GM10248 (cell line): ENCODE results near the gene NLGN1.

Experiments
- CTCF ChIA-PET: fragments of 300-600 bp; sonication (Branson Sonifier 250); formaldehyde crosslinking; extraction: SDS; loops from one replicate; lab custom pipeline; 2021; ENCODE audit warnings: antibody characterized with exemption; lab: Yijun Ruan, JAX
- POLR2A ChIA-PET: fragments of 350-650 bp; sonication (Branson Sonifier 250); formaldehyde crosslinking; extraction: SDS; loops from one replicate; lab custom pipeline; 2020; ENCODE audit warnings: antibody characterized with exemption; lab: Yijun Ruan, JAX
- DNase-seq: peaks from one replicate; pipeline ENCODE4 v3.0.0; 2012; ENCODE audit errors: extremely low spot score
- CTCF ChIP-seq: IDR thresholded peaks from 2 replicates; pipeline ENCODE4 v1.5.1; 2012; ENCODE audit warnings: mild to moderate bottlenecking, low read depth; ENCODE audit errors: extremely low read depth, missing control alignments, control extremely low read depth

NLGN1 gene

GRCh38 chr3:173901649-173902048 lies 504.1 kb downstream of the NLGN1 start:
- CTCF ChIA-PET = interaction anchor here (1.0 to 2.2 kb wide), 3 partner anchors 21 to 46 kb away, joined by 3 to 6 read pairs (median 3); no protein-coding TSS in a partner anchor
- DNase-seq = no peak
- POLR2A ChIA-PET = no interaction called here
- no peak for TF ChIP-seq CTCF

DNA sequence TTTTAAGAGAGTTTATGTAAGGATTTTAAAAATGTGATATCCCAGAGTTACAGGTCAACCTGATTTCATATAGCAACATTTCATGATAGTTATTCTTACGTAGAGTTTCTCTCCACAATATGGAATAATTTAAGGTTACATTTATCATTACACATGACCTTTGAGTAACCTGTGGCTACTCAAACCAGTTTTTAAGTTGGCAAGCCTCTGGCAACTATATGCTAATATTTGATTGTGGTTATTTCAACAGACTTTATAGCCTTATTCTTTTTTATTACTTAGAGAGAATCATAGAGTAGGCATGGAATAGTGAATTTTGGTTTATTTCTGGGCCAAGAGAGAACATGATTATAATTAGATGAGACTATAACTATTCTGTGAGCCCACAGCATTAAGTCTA lies 504.9 kb downstream of the NLGN1 start:
- DNase-seq = no peak
- CTCF ChIA-PET = interaction anchor here (1.0 to 2.2 kb wide), 3 partner anchors 20 to 46 kb away, joined by 3 to 6 read pairs (median 3); no protein-coding TSS in a partner anchor
- TF ChIP-seq CTCF = no peak
- POLR2A ChIA-PET = no interaction called here

DNA sequence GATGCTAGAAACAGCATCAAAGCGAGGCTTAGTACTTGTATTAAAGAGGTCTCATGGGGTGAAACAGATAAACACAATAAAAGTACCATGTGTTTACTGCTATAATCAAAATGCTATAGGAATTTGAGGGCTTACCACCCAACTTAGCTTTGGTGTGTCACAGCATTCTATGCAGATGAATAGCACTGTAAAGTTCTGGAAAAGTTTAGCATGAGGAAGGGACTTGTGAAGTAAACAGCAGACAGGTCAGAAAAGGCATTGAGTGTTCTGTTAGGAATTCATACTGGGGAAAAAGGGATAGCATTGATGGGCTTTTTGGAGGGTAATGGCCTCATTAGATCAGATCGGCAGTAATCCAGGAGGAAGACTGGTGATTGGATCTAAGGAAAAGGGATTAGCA lies 505.3 kb downstream of the NLGN1 start:
- TF ChIP-seq CTCF = no peak
- ChIA-PET POLR2A (no interaction called here), CTCF (interaction anchor here (2.2 kb wide), 1 partner anchor 19 kb away, joined by 6 read pairs; no protein-coding TSS in a partner anchor)
- no peak for DNase-seq

GRCh38 chr3:173905381-173905780 lies 507.8 kb downstream of the NLGN1 start:
- no peak for TF ChIP-seq CTCF
- POLR2A ChIA-PET = no interaction called here
- CTCF ChIA-PET = interaction anchor here (1.7 kb wide), 1 partner anchor 10 kb away, joined by 4 read pairs; no protein-coding TSS in a partner anchor

GRCh38 chr3:173911446-173911845 lies 513.9 kb downstream of the NLGN1 start:
- POLR2A ChIA-PET = no interaction called here
- DNase-seq = no peak
- CTCF ChIA-PET = interaction anchor here (1.1 kb wide), 1 partner anchor 21 kb away, joined by 3 read pairs; no protein-coding TSS in a partner anchor
- TF ChIP-seq CTCF = no peak

More at GRCh38 chr3:173905381-173905780, 507.8 kb downstream of the NLGN1 start:
- DNase-seq = no peak

GRCh38 chr3:173912126-173912525 lies 514.6 kb downstream of the NLGN1 start:
- no peak for DNase-seq
- ChIA-PET CTCF (no interaction called here), POLR2A (no interaction called here)
- TF ChIP-seq CTCF = no peak
